Kidney (tissue), 14 donors: Measurements from ENCODE around the gene ZBTB40. TPM values are rescaled to one million over a fixed set of nuclear protein-coding genes. Genes with fewer than 3 reads are reported as not detected.

Source experiments
- DNase-seq, 5 donors: peaks; one replicate each; pipeline ENCODE4 v3.0.0-alpha.2; 2013 to 2020
- FAIRE-seq: peaks from 2 replicates; lab custom pipeline; 2012; peaks lifted over from hg19 to GRCh38; lab: Jason Lieb, UNC
- H3K27ac ChIP-seq, 2 donors: one replicate each; pipeline ENCODE4 v1.7.0; 2013; ENCODE audit warnings: low read depth in 2 of 2, low read length in 2 of 2, inconsistent platforms in 1 of 2
- H3K27me3 ChIP-seq: one replicate; pipeline ENCODE4 v1.7.1; 2013; ENCODE audit warnings: low read length, inconsistent platforms; ENCODE audit not compliant: control insufficient read depth, insufficient read depth
- H3K36me3 ChIP-seq, 3 donors: one replicate each; pipeline versions ENCODE4 v1.7.0 to v1.7.1; 2013; ENCODE audit warnings: low read length in 3 of 3, control low read depth in 1 of 3, inconsistent platforms in 1 of 3; ENCODE audit not compliant: insufficient read depth in 3 of 3, control insufficient read depth in 2 of 3
- H3K4me1 ChIP-seq, 3 donors: one replicate each; pipeline versions ENCODE4 v1.7.0 to v1.7.1; 2013; ENCODE audit warnings: low read length in 3 of 3, inconsistent platforms in 1 of 3, low read depth in 1 of 3; ENCODE audit not compliant: control insufficient read depth in 2 of 3, insufficient read depth in 2 of 3
- H3K4me3 ChIP-seq, 3 donors: one replicate each; pipeline versions ENCODE4 v1.7.0 to v1.8.1; 2013; ENCODE audit warnings: low read length in 3 of 3, control low read depth in 1 of 3, inconsistent platforms in 1 of 3
- H3K9ac ChIP-seq, 3 donors: one replicate each; pipeline versions ENCODE4 v1.7.0 to v1.7.1; 2013; ENCODE audit warnings: low read length in 3 of 3, control low read depth in 1 of 3, inconsistent platforms in 1 of 3
- H3K9me3 ChIP-seq, 3 donors: one replicate each; pipeline versions ENCODE4 v1.7.0 to v1.7.1; 2013; ENCODE audit warnings: low read length in 3 of 3, control low read depth in 1 of 3, inconsistent platforms in 1 of 3; ENCODE audit not compliant: control insufficient read depth in 2 of 3, insufficient read depth in 1 of 3
- intact Hi-C: fragments of 100-400 bp; cut with DNase I; formaldehyde crosslinking; loops from one replicate; pipeline ENCODE4 v1.11.1; 2022
- polyA plus RNA-seq: library from polyadenylated mRNA; stranded (reverse); fragments of 350-450 nt; fragmentation: Illumina TruSeq; extraction: RNeasy Lipid Tissue Mini Kit (QIAGEN cat#74804); gene quantifications from one replicate; pipeline ENCODE4 v1.2.3, GENCODE V29; 2014; ENCODE audit warnings: low read depth, low replicate concordance; ENCODE audit not compliant: insufficient read depth
- total RNA-seq: library from RNA; stranded (reverse); fragmentation: NEBNext Ultra II Directional; extraction: Animal tissue kit (Norgen Biotek cat#: 25700); gene quantifications from one replicate; pipeline ENCODE4 v1.2.1, GENCODE V29; 2021
- TF ChIP-seq, protein P1 (sequence below): IDR thresholded peaks from 3 replicates; pipeline ENCODE4 v1.5.1; 2012; ENCODE audit warnings: mild to moderate bottlenecking, moderate library complexity, borderline replicate concordance; ENCODE audit not compliant: insufficient read depth; ENCODE audit errors: extremely low read depth
- donor health status: control.
- donor health status: control.
- donor health status: control.
- donor health status: control.
- donor health status: control.
- donor health status: DM: yes; HTN: yes; CAD: no.
- donor health status: Normal renal cell carcinoma (clear cell type).

Gene ZBTB40
- total and polyA plus RNA-seq, 2 donors from 2014 or later = 4.3 to 17.4 TPM

- Histone ChIP-seq H3K27ac (no peak overlapping the region), H3K36me3 (peaks cover 7 to 91% (median 75%) of the 10 kb centered on the region in 3 donors)
- FAIRE-seq = no peak
These were observed 65.4 kb downstream of the ZBTB40 start for GRCh38 chr1:22516906-22517571.

DNA sequence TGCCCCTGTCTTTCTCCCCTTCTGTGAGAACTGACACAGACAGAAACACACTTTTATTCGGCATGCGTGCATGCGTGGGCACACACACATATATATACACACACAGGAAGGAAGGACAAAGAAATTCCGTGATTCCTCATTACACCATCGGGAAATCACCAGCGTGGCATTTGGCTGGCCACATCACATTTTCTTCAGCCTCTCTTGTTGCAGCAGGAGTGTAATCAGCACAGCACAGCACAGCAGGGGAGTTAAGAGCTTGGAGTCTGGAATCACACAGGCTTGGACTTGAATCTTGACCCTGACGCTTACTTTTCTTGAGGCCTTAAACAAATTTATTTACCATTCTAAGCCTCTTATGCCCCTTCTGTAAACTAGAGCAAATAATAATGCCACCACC is 66.3 kb downstream of the ZBTB40 start:
- no peak overlapping the region for H3K27ac ChIP-seq
- H3K36me3 ChIP-seq = peaks cover 9 to 86% (median 72%) of the 10 kb centered on the region in 3 donors
- FAIRE-seq (no peak), DNase-seq (no peak)
- no peak overlapping the region for H3K4me3 ChIP-seq
- TF ChIP-seq, protein P1, sequence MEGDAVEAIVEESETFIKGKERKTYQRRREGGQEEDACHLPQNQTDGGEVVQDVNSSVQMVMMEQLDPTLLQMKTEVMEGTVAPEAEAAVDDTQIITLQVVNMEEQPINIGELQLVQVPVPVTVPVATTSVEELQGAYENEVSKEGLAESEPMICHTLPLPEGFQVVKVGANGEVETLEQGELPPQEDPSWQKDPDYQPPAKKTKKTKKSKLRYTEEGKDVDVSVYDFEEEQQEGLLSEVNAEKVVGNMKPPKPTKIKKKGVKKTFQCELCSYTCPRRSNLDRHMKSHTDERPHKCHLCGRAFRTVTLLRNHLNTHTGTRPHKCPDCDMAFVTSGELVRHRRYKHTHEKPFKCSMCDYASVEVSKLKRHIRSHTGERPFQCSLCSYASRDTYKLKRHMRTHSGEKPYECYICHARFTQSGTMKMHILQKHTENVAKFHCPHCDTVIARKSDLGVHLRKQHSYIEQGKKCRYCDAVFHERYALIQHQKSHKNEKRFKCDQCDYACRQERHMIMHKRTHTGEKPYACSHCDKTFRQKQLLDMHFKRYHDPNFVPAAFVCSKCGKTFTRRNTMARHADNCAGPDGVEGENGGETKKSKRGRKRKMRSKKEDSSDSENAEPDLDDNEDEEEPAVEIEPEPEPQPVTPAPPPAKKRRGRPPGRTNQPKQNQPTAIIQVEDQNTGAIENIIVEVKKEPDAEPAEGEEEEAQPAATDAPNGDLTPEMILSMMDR = no peak
- no peaks in the 10 kb centered on the region for H3K4me1 ChIP-seq
- no peaks in the 10 kb centered on the region for H3K9me3 ChIP-seq
- no peak overlapping the region for H3K9ac ChIP-seq
- intact Hi-C loops = no loop called here
- no peaks in the 10 kb centered on the region for H3K27me3 ChIP-seq

More at GRCh38 chr1:22516906-22517571, 65.4 kb downstream of the ZBTB40 start:
- no peaks in the 10 kb centered on the region for H3K27me3 ChIP-seq
- no peak overlapping the region for H3K9ac ChIP-seq
- H3K4me1 ChIP-seq = no peaks in the 10 kb centered on the region
- no peaks in the 10 kb centered on the region for H3K9me3 ChIP-seq
- TF ChIP-seq, protein P1 = no peak
- no peak for DNase-seq
- intact Hi-C loops = no loop called here
- no peak overlapping the region for H3K4me3 ChIP-seq

- Histone ChIP-seq H3K4me1 (no peaks in the 10 kb centered on the region), H3K27me3 (no peaks in the 10 kb centered on the region), H3K4me3 (no peak overlapping the region), H3K9me3 (no peaks in the 10 kb centered on the region), H3K27ac (no peak overlapping the region), H3K9ac (no peak overlapping the region), H3K36me3 (peaks cover 9 to 84% (median 74%) of the 10 kb centered on the region in 3 donors)
- DNase-seq (no peak), FAIRE-seq (no peak)
- TF ChIP-seq, protein P1 = no peak
- intact Hi-C loops = no loop called here
These were observed 66.7 kb downstream of the ZBTB40 start for GRCh38 chr1:22518379-22518778.
